Gastrocnemius medialis (tissue), 4 donors: ENCODE data around the gene GALNS. TPM values are rescaled to one million over a fixed set of nuclear protein-coding genes. Genes with fewer than 3 reads are reported as not detected.

Experiments
- ATAC-seq, 2 donors: fragments of 150-250 bp; one replicate each; pipeline ENCODE4 v1.9.1; 2016
- DNase-seq, 2 donors: peaks; one replicate each; pipeline ENCODE4 v3.0.0-alpha.2; 2019
- H3K27ac ChIP-seq, 4 donors: fragments of 200-600 bp; sonication (generic); 1 replicate in 1 of 4; 2 replicates in 3 of 4; pipeline ENCODE4 v1.5.1; 2016 to 2018; ENCODE audit warnings: mild to moderate bottlenecking in 2 of 4, moderate library complexity in 1 of 4
- H3K27me3 ChIP-seq, 3 donors: fragments of 200-600 bp; sonication (generic) in 2 of 3; 1 replicate in 1 of 3; 2 replicates in 2 of 3; pipeline versions ENCODE4 v1.5.1 to v1.6.0; 2016 to 2019; ENCODE audit warnings: mild to moderate bottlenecking in 1 of 3, moderate library complexity in 1 of 3
- H3K36me3 ChIP-seq, 2 donors: fragments of 200-600 bp; sonication (generic) in 1 of 2; one replicate each; pipeline ENCODE4 v1.5.1; 2017 to 2018
- H3K4me1 ChIP-seq, 2 donors: fragments of 200-600 bp; sonication (generic) in 1 of 2; one replicate each; pipeline ENCODE4 v1.5.1; 2016 to 2017; ENCODE audit warnings: mild to moderate bottlenecking in 2 of 2
- H3K4me3 ChIP-seq, 4 donors: fragments of 200-600 bp; sonication (generic) in 3 of 4; 1 replicate in 1 of 4; 2 replicates in 3 of 4; pipeline ENCODE4 v1.5.1; 2016 to 2019; ENCODE audit warnings: mild to moderate bottlenecking in 2 of 4
- H3K9me3 ChIP-seq, 3 donors: fragments of 200-600 bp; sonication (generic) in 2 of 3; 1 replicate in 1 of 3; 2 replicates in 2 of 3; pipeline ENCODE4 v1.5.1; 2016 to 2019
- CTCF ChIP-seq, 5 experiments: fragments of 450-650 bp in 3 of 5; fragments of 200-600 bp in 2 of 5; sonication (generic) in 2 of 5; IDR thresholded peaks in 4 of 5; conservative IDR thresholded peaks in 1 of 5; 1 replicate in 4 of 5; 2 replicates in 1 of 5; pipeline ENCODE4 v1.5.1; 2016 to 2019; ENCODE audit warnings: antibody characterized with exemption in 5 of 5, mild to moderate bottlenecking in 3 of 5, moderate library complexity in 3 of 5
- POLR2A ChIP-seq, 2 donors: fragments of 450-650 bp; IDR thresholded peaks; one replicate each; pipeline ENCODE4 v1.6.1; 2017; ENCODE audit warnings: antibody characterized with exemption in 2 of 2, mild to moderate bottlenecking in 2 of 2, moderate library complexity in 2 of 2
- in situ Hi-C, 4 donors: fragments of 200-750 bp; cut with MboI; loops; one replicate each; pipeline versions ENCODE4 v1.15.0 to v1.8.0; 2017; ENCODE audit warnings: low sequenced_read_pairs in 4 of 4
- intact Hi-C: fragments of 100-400 bp; cut with DNase I; formaldehyde crosslinking; loops from one replicate; pipeline ENCODE4 v1.15.1; 2023; ENCODE audit warnings: low total_unique reads
- total RNA-seq, 4 donors: library from RNA; depleted of rRNA; stranded (reverse); fragments of >200 nt; gene quantifications; one replicate each; pipeline versions ENCODE4 v1.1.0 to v1.2.3, GENCODE V29; 2016

The GALNS gene
- total RNA-seq, 4 donors from 2014 or later, result 8.8 to 14.7 (median 10.0) TPM

GRCh38 chr16:88816736-88817535, 39.8 kb downstream of the GALNS start:
- Histone ChIP-seq H3K27me3 (no peaks in the 10 kb centered on the region), H3K36me3 (no peaks in the 10 kb centered on the region), H3K4me1 (peaks cover 0 to 6% of the 10 kb centered on the region in 2 donors), H3K27ac (no peak overlapping the region), H3K9me3 (no peaks in the 10 kb centered on the region), H3K4me3 (no peak overlapping the region)
- no peak for ATAC-seq
- in situ Hi-C loops, result no loop called here
- TF ChIP-seq POLR2A (IDR thresholded peaks at IDR 0.05) (no peak), CTCF (IDR thresholded peaks at IDR 0.05 in 4 of 5, conservative IDR thresholded peaks at IDR 0.05 in 1 of 5) (no peak)
- intact Hi-C loops, result loop anchor here (10.0 kb wide), 2 partner anchors 278 to 952 kb away; partner anchors contain the start of genes ACSF3 and SLC7A5
- no peak for DNase-seq

- ATAC-seq, result no peak
- Histone ChIP-seq H3K9me3 (no peaks in the 10 kb centered on the region), H3K27ac (no peak overlapping the region), H3K27me3 (no peaks in the 10 kb centered on the region), H3K36me3 (no peaks in the 10 kb centered on the region), H3K4me3 (no peak overlapping the region), H3K4me1 (peaks cover 3 to 7% of the 10 kb centered on the region in 2 donors)
- TF ChIP-seq POLR2A (IDR thresholded peaks at IDR 0.05) (no peak), CTCF (IDR thresholded peaks at IDR 0.05 in 4 of 5, conservative IDR thresholded peaks at IDR 0.05 in 1 of 5) (peak; percentile 38 to 82 (median 77))
- in situ Hi-C loops (no loop called here), intact Hi-C loops (loop anchor here (10.0 kb wide), 2 partner anchors 279 to 951 kb away; partner anchors contain the start of genes ACSF3 and SLC7A5)
- no peak for DNase-seq
Observed at GRCh38 chr16:88815901-88816589, 40.7 kb downstream of the GALNS start.

GRCh38 chr16:88815227-88815626, 41.5 kb downstream of the GALNS start:
- H3K27me3 ChIP-seq, result no peaks in the 10 kb centered on the region
- peaks cover 11 to 15% of the 10 kb centered on the region in 2 donors for H3K4me1 ChIP-seq
- H3K9me3 ChIP-seq, result no peaks in the 10 kb centered on the region
- no peak for DNase-seq
- in situ Hi-C loops (no loop called here), intact Hi-C loops (loop anchor here (10.0 kb wide), 2 partner anchors 280 to 950 kb away; partner anchors contain the start of genes ACSF3 and SLC7A5)
- no peak for ATAC-seq
- no peaks in the 10 kb centered on the region for H3K36me3 ChIP-seq
- no peak overlapping the region for H3K27ac ChIP-seq
- TF ChIP-seq CTCF (IDR thresholded peaks at IDR 0.05 in 4 of 5, conservative IDR thresholded peaks at IDR 0.05 in 1 of 5) (no peak), POLR2A (IDR thresholded peaks at IDR 0.05) (no peak)
- no peak overlapping the region for H3K4me3 ChIP-seq

GRCh38 chr16:88814144-88814502, 42.6 kb downstream of the GALNS start:
- DNase-seq (no peak), ATAC-seq (no peak)
- Histone ChIP-seq H3K4me3 (no peak overlapping the region), H3K27me3 (no peaks in the 10 kb centered on the region), H3K27ac (no peak overlapping the region), H3K36me3 (peaks cover 0 to 7% of the 10 kb centered on the region in 2 donors), H3K9me3 (no peaks in the 10 kb centered on the region), H3K4me1 (peaks cover 14 to 21% of the 10 kb centered on the region in 2 donors)
- no peak for TF ChIP-seq CTCF (IDR thresholded peaks at IDR 0.05 in 4 of 5, conservative IDR thresholded peaks at IDR 0.05 in 1 of 5)
- no peak for TF ChIP-seq POLR2A (IDR thresholded peaks at IDR 0.05)
- intact Hi-C loops, result loop anchor here (5.0 to 10.0 kb wide), 4 partner anchors 83 to 949 kb away; partner anchors contain the start of genes ACSF3, SLC7A5 and ZNF778
- in situ Hi-C loops, result no loop called here
